HG03025 (cell line): ENCODE data around the gene SSH3.

ENCODE experiments used
- ATAC-seq: cut with Tn5 transposase; IDR thresholded peaks from one replicate; pipeline ENCODE4 v1.9.1; 2021; ENCODE audit warnings: mild to moderate bottlenecking, moderate library complexity; ENCODE audit not compliant: unreplicated experiment, low FRiP score

The SSH3 gene

DNA sequence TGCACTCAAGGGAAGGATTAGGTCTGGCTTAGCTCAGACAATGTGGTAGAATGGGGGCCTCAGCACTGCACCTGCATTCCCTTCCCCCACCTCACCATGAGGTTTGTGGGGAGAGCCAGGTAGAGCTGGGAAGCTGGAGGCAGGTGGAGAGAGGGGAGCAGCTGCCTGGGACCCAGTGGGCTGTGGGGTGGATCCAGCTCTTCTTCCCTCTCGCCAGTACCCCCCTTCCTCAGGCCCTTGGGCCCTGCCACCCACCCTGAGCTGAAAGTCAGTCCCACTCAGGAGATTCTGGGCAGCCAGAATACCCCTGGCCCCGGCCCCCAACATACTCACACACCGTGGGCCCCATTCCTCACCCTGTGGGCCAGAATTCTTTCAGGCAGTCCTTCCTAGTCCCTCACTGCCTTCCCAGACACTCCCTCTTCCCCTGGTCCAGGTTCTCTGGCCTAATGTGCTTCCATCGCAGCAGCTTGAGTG is 53.1 kb downstream of the SSH3 start:
- no peak for ATAC-seq

DNA sequence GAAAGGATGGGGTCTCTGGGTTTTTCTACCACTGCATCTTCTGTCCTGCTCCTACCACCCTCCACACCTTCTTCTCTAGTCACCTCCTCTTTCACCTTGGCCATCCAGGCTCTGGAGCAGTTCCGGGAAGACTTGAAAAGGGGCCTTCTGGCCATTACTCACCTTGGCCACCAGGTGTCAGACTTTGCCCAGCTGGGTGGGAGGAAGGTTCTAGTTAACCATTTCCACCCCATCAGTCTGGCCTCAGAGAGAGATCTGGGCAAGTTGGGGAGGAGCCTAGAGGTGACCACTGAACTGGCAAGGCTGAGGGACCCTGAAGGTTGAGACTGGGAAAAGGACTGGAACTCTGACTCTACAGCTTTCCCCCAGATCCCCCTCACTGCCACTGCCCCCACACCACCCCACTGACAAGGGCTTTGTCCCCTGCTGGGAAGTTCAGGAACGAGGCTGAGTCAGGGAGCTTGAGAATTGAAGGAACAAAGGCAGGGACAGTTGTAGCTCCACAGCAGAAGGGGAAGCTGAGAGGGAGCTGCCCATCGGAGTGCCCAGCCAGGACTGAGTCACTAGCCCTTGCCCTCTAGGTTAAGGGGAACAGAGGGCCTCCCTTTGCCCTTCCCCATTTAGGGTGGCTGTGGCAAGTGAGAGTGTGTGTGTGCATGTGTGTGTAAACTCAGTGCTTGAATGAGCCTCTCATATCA is 53.7 kb downstream of the SSH3 start:
- ATAC-seq, result no peak

DNA sequence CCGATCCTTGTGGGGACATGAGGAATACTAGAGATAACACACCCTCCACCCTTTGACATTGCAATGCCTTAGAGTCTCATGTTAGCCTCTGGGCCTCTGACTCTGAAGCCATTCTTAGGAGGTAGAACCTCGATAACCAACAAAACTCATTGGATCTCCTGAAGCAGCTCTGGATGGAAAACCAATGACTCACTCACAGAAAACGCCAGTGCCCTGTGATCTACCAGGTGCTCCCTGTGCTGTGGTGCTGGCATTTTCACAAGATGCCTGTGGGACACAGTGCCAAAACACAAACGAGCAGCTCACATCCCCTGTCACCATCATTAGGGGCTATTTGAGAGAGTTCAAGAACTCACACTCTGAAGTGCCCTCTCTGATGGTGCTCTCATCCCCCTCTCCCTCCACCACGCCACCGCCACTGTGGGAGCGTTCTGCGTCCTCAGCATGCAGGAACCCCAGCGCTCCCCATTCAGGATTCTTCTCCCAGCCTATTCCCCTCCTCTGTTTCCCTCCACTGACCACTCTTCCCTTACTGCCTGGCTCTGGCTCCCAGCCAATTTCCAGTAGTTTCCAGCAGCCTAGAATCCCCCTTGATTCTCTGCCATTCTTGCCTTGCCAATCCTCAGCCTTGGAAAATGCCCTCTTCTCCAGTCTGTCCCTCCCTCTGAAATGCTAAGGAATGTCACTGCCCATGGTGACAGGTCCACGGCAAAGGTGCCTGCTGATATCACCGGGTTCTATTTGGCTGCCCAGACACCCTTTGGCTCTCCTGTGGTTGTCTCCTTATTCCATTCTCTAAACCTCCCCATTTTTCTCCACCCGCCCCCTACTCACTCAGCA is 54.7 kb downstream of the SSH3 start:
- ATAC-seq, result no peak
